ENCODE data around the gene CYLD. TPM values are rescaled to one million over a fixed set of nuclear protein-coding genes. Genes with fewer than 3 reads are reported as not detected.

CYLD gene
- polyA plus RNA-seq, 1 donor (not counting 4 experiments of a cell fraction or from before 2014, with no cell fraction given), result 24.7 TPM

- FAIRE-seq (no peak), DNase-seq (ENCODE audit: low read depth, low spot score) (no peak)
- H3K9ac ChIP-seq (ENCODE audit: control insufficient read depth, extremely low read depth, insufficient read depth, low read length), result no peak overlapping the region
- H3K27me3 ChIP-seq (ENCODE audit: control insufficient read depth, extremely low read depth, insufficient read depth, low read length), result peaks cover 20% of the 10 kb centered on the region
- no peaks in the 10 kb centered on the region for H3K36me3 ChIP-seq (ENCODE audit: control insufficient read depth in 2 of 2, extremely low read depth in 1 of 2, insufficient read depth in 2 of 2, low read length in 2 of 2)
- no peaks in the 10 kb centered on the region for H4K20me1 ChIP-seq (ENCODE audit: control insufficient read depth, extremely low read depth, insufficient read depth, low read length)
- no peak overlapping the region for H2AFZ ChIP-seq (ENCODE audit: control insufficient read depth, low read length)
- no peaks in the 10 kb centered on the region for H3K4me1 ChIP-seq (ENCODE audit: control insufficient read depth, extremely low read depth, insufficient read depth, low read length)
- dilution Hi-C loops (cut with MboI; ENCODE audit: extremely low pct_ligation_motif_present, low sequenced_read_pairs), result no loop called here
- H3K4me2 ChIP-seq (ENCODE audit: control insufficient read depth, extremely low read depth, insufficient read depth, low read depth, low read length), result no peak overlapping the region
- no peak overlapping the region for H3K4me3 ChIP-seq (ENCODE audit: control insufficient read depth in 2 of 3, extremely low read depth in 1 of 3, insufficient read depth in 2 of 3, low read depth in 1 of 3, low read length in 3 of 3)
- no peaks in the 10 kb centered on the region for H3K79me2 ChIP-seq (ENCODE audit: control insufficient read depth, insufficient read depth, low read length)
- no peak for TF ChIP-seq EZH2 (IDR thresholded peaks at IDR 0.05; ENCODE audit: low read length)
- TF ChIP-seq, protein P1, sequence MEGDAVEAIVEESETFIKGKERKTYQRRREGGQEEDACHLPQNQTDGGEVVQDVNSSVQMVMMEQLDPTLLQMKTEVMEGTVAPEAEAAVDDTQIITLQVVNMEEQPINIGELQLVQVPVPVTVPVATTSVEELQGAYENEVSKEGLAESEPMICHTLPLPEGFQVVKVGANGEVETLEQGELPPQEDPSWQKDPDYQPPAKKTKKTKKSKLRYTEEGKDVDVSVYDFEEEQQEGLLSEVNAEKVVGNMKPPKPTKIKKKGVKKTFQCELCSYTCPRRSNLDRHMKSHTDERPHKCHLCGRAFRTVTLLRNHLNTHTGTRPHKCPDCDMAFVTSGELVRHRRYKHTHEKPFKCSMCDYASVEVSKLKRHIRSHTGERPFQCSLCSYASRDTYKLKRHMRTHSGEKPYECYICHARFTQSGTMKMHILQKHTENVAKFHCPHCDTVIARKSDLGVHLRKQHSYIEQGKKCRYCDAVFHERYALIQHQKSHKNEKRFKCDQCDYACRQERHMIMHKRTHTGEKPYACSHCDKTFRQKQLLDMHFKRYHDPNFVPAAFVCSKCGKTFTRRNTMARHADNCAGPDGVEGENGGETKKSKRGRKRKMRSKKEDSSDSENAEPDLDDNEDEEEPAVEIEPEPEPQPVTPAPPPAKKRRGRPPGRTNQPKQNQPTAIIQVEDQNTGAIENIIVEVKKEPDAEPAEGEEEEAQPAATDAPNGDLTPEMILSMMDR (optimal IDR thresholded peaks at IDR 0.05 in 1 of 3, IDR thresholded peaks at IDR 0.05 in 1 of 3, conservative IDR thresholded peaks at IDR 0.05 in 1 of 3; ENCODE audit: extremely low read depth in 1 of 3, insufficient read depth in 2 of 3, low read length in 3 of 3), result no peak
- no peak overlapping the region for H3K27ac ChIP-seq (ENCODE audit: control insufficient read depth, insufficient read depth, low read length)
- no peaks in the 10 kb centered on the region for H3K9me3 ChIP-seq (ENCODE audit: control insufficient read depth, low read depth, low read length)
- no peaks in the 10 kb centered on the region for H3K9me1 ChIP-seq (ENCODE audit: control insufficient read depth, extremely low read depth, insufficient read depth, low read length)
Observed at GRCh38 chr16:50844840-50845239, 103.0 kb downstream of the CYLD start.

DNA sequence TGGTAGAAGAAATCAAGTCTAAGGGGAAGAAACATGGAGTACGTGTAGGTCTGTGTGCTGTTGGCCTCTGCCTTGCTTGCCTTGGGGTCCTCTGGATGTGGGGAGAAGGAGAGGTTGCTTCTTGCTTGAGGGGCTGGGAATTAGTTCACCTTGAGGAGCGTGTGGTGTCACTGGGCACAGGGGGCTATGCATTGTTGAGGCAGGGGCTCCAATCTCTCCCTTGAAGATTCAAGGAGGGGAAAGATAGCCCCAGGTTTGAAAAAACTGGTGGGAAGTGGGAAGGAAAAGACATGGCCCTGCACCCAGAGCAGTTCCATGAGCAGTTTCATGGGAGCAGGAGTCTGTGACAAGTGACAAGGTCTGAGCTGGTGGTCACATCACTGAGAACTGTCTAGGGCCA lies 103.4 kb downstream of the CYLD start:
- H3K4me1 ChIP-seq (ENCODE audit: control insufficient read depth, extremely low read depth, insufficient read depth, low read length), result no peaks in the 10 kb centered on the region
- no peaks in the 10 kb centered on the region for H4K20me1 ChIP-seq (ENCODE audit: control insufficient read depth, extremely low read depth, insufficient read depth, low read length)
- H3K36me3 ChIP-seq (ENCODE audit: control insufficient read depth in 2 of 2, extremely low read depth in 1 of 2, insufficient read depth in 2 of 2, low read length in 2 of 2), result no peaks in the 10 kb centered on the region
- H3K27me3 ChIP-seq (ENCODE audit: control insufficient read depth, extremely low read depth, insufficient read depth, low read length), result peaks cover 20% of the 10 kb centered on the region
- no peak overlapping the region for H3K4me3 ChIP-seq (ENCODE audit: control insufficient read depth in 2 of 3, extremely low read depth in 1 of 3, insufficient read depth in 2 of 3, low read depth in 1 of 3, low read length in 3 of 3)
- TF ChIP-seq EZH2 (IDR thresholded peaks at IDR 0.05; ENCODE audit: low read length), result no peak
- TF ChIP-seq, protein P1 (optimal IDR thresholded peaks at IDR 0.05 in 1 of 3, IDR thresholded peaks at IDR 0.05 in 1 of 3, conservative IDR thresholded peaks at IDR 0.05 in 1 of 3; ENCODE audit: extremely low read depth in 1 of 3, insufficient read depth in 2 of 3, low read length in 3 of 3), result no peak
- H3K79me2 ChIP-seq (ENCODE audit: control insufficient read depth, insufficient read depth, low read length), result no peaks in the 10 kb centered on the region
- H3K27ac ChIP-seq (ENCODE audit: control insufficient read depth, insufficient read depth, low read length), result no peak overlapping the region
- no peak overlapping the region for H3K4me2 ChIP-seq (ENCODE audit: control insufficient read depth, extremely low read depth, insufficient read depth, low read depth, low read length)
- H3K9me3 ChIP-seq (ENCODE audit: control insufficient read depth, low read depth, low read length), result no peaks in the 10 kb centered on the region
- DNase-seq (ENCODE audit: low read depth, low spot score) (no peak), FAIRE-seq (no peak)
- dilution Hi-C loops (cut with MboI; ENCODE audit: extremely low pct_ligation_motif_present, low sequenced_read_pairs), result no loop called here
- H2AFZ ChIP-seq (ENCODE audit: control insufficient read depth, low read length), result no peak overlapping the region
- H3K9ac ChIP-seq (ENCODE audit: control insufficient read depth, extremely low read depth, insufficient read depth, low read length), result no peak overlapping the region
- H3K9me1 ChIP-seq (ENCODE audit: control insufficient read depth, extremely low read depth, insufficient read depth, low read length), result no peaks in the 10 kb centered on the region
